NCI-H2196 treated with DMSO at 0.1 percent for 48 hours (cell line): ENCODE data around the gene ANAPC7.
"Not testable (repeated sequence)": the region's sequence is repeated elsewhere in the genome, so short reads cannot be mapped to it uniquely, and the experiment has no call there.

Experiments used
- DNase-seq: peaks from one replicate; lab custom pipeline; 2025; ENCODE audit not compliant: unreplicated experiment; lab: John Stamatoyannopoulos, UW

Gene ANAPC7

GRCh38 chr12:110349514-110350151, 53.9 kb downstream of the ANAPC7 start:
- DNase-seq: no peak

DNA sequence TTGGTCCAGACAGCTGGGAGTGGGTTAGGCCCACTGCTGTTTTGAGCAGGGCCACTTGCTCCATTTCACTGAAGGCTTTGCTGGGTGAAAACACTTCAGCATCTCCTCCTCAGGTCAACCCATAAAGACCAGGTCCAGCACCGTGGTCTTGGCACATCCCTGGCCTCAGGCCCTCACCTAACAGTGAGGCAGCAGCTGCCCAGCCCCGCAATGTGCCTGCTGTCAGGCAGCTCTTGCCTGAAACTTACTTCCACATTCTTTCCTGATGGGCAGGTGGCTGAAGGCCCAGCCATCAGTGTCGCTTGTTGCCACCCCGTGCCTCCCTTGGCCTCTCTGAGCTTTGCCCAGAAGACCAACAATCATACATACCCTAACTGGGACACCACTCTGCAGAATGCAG, 54.4 kb downstream of the ANAPC7 start:
- DNase-seq: no peak

GRCh38 chr12:110348431-110349059, 55.0 kb downstream of the ANAPC7 start:
- no peak for DNase-seq

DNA sequence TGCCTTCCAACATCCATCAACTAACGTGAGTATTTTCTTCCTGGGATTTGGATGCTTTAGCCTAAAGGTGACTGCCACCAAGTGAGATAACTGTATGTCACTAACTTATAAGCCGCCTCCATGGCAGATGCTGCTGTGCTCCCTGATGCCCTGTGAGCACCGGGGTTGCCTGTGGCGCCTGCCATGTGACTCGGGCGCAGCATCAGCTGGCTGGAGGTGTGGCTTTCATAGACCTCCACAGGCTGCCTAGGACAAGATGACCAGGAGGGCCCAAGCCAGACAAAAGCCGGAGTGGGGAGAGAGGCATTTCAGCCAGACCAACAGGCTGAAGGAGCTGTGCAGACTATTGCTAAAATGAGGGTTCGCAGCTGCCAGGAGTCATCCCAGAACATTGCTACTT, 55.7 kb downstream of the ANAPC7 start:
- no peak for DNase-seq

DNA sequence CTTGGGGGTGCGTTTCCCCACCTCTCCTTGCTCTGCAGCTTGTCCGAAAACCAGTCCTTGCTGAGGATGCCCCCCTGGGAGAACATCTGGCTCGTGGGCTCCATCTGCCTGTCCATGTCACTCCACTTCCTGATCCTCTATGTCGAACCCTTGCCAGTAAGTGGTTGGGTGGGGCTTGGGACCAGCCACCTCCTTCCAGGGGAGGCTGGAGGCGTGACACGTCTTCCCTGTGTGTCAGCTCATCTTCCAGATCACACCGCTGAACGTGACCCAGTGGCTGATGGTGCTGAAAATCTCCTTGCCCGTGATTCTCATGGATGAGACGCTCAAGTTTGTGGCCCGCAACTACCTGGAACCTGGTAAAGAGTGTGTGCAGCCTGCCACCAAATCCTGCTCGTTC, 57.5 kb downstream of the ANAPC7 start:
- DNase-seq: no peak

- no peak for DNase-seq
These were observed 58.3 kb downstream of the ANAPC7 start for GRCh38 chr12:110345176-110345661.

DNA sequence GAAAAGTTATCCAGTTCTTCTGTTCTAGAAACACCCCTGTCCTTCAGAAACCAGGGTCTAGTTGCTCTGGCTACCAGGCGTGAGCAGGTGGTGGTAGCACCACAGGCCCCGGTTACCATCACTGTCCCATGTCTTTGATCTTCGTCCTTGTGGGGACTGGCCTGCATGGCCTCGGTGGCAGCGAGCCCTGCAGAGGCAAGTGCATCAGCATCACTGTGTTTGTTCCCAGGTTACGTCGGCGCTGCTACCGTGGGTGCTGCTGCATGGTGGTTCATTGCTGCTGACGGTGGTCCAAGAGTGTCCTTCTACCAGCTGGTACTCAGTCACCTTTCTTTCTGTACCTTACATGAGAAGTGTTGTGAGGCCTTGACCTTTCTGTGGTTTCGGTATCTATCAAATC, 58.9 kb downstream of the ANAPC7 start:
- DNase-seq: no peak

GRCh38 chr12:110343736-110344555, 59.6 kb downstream of the ANAPC7 start:
- no peak for DNase-seq

GRCh38 chr12:110343114-110343513, 60.4 kb downstream of the ANAPC7 start:
- no peak for DNase-seq

DNA sequence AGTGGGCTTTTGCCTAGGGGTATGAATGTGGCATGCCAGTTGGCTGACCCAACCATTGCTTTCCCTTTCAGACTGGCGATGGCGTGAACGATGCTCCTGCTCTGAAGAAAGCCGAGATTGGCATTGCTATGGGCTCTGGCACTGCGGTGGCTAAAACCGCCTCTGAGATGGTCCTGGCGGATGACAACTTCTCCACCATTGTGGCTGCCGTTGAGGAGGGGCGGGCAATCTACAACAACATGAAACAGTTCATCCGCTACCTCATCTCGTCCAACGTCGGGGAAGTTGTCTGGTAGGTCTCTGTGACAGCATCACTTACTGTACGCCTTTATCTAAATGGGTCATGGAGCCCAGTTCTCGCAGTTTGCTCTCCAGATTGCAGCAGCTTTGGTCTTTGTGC, 61.4 kb downstream of the ANAPC7 start:
- no peak for DNase-seq

GRCh38 chr12:110340706-110341105, 62.8 kb downstream of the ANAPC7 start:
- DNase-seq: no peak

DNA sequence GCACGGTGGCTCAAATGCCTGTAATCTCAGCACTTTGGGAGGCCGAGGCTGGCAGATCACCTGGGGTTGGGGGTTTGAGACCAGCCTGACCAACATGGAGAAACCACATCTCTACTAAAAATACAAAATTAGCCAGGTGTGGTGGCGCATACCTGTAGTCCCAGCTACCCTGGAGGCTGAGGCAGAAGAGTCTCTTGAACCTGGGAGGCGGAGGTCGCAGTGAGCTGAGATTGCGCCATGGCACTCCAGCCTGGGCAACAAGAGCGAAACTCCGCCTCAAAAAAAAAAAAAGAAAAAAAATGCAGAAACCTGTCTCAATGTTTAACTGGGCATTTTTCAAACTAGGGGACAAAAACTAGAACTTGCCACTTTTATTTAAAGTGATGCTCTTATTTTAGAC, 63.2 kb downstream of the ANAPC7 start:
- not testable (repeated sequence) for DNase-seq

DNA sequence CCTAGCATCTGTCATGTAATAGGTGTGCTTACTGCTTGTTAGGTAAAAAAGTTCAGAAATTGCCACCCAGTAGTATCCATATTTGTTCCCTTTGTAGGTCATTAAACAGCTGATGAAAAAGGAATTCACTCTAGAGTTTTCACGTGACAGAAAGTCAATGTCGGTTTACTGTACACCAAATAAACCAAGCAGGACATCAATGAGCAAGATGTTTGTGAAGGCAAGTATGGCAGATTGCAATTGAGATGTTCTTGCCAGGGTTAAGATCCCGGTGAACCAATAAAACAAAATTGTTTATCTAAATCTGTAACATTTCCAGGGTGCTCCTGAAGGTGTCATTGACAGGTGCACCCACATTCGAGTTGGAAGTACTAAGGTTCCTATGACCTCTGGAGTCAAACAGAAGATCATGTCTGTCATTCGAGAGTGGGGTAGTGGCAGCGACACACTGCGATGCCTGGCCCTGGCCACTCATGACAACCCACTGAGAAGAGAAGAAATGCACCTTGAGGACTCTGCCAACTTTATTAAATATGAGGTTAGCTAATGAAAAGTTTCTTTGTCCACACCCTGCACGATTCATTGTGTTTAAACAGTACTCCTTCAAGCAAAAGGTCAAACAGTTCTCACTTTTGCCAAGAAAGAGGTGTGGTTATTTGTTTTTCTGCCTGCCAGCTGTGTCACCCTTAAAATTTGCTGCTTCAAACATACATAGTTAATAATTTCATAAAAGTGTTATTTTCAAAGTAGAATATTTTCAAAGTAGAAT, 64.1 kb downstream of the ANAPC7 start:
- no peak for DNase-seq

GRCh38 chr12:110338754-110339153, 64.8 kb downstream of the ANAPC7 start:
- DNase-seq: no peak

GRCh38 chr12:110337912-110338710, 65.4 kb downstream of the ANAPC7 start:
- DNase-seq: no peak

- DNase-seq: no peak
These were observed 67.9 kb downstream of the ANAPC7 start for GRCh38 chr12:110335481-110336045.

DNA sequence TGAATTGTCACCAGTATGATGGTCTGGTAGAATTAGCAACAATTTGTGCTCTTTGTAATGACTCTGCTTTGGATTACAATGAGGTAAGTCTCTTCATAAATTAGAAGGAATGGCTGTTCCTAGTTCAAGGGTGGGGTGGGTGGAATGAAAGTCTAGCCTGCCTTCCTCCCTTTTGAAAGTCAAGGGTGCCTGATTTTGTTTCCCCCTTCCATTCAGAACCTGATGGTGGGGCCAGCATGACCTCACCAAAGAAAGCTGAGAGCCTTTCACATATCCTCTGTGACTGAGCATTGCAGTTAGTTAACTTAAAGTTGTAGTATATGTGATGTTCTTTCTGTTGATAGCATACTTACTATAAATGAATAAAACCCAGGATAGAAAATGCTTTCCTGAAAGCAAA, 70.3 kb downstream of the ANAPC7 start:
- DNase-seq: no peak

GRCh38 chr12:110330544-110330943, 73.0 kb downstream of the ANAPC7 start:
- DNase-seq: no peak

- no peak for DNase-seq
These were observed 73.4 kb downstream of the ANAPC7 start for GRCh38 chr12:110330124-110330523.

GRCh38 chr12:110329710-110330109, 73.8 kb downstream of the ANAPC7 start:
- no peak for DNase-seq
